HepG2 (cell line): ENCODE results near the gene TSKU. TPM values are rescaled to one million over a fixed set of nuclear protein-coding genes. Genes with fewer than 3 reads are reported as not detected.

ENCODE experiments used
- AHR ChIP-seq: IDR thresholded peaks from 2 replicates; pipeline ENCODE4 v1.6.1; 2018; ENCODE audit warnings: missing genetic modification reagents, missing compliant biosample characterization
- ARNTL ChIP-seq: sonication (generic); formaldehyde crosslinking; IDR thresholded peaks from 2 replicates; pipeline ENCODE4 v1.4.0; 2020; ENCODE audit warnings: mild to moderate bottlenecking, missing genetic modification reagents
- BRD4 ChIP-seq: sonication (generic); formaldehyde crosslinking; IDR thresholded peaks from 2 replicates; pipeline ENCODE4 v1.4.0; 2020; ENCODE audit warnings: missing genetic modification reagents
- FOXA1 ChIP-seq, 2 experiments: fragments of 450-650 bp in 1 of 2; sonication (generic) in 1 of 2; formaldehyde crosslinking in 1 of 2; IDR thresholded peaks; 2 replicates each; pipeline versions ENCODE4 v1.4.0 to v1.6.1; 2016 to 2020; ENCODE audit warnings: missing genetic modification reagents in 1 of 2
- GTF2F1 ChIP-seq: fragments of 150-350 bp; IDR thresholded peaks from 2 replicates; pipeline ENCODE4 v1.6.1; 2014; ENCODE audit warnings: low read length
- HMG20A ChIP-seq: IDR thresholded peaks from 2 replicates; pipeline ENCODE4 v1.6.1; 2016; ENCODE audit warnings: borderline replicate concordance
- HOXA3 ChIP-seq: sonication (generic); formaldehyde crosslinking; IDR thresholded peaks from 2 replicates; pipeline ENCODE4 v1.5.0; 2020; ENCODE audit warnings: missing genetic modification reagents
- MAZ ChIP-seq, 2 experiments: sonication (generic) in 1 of 2; formaldehyde crosslinking in 1 of 2; IDR thresholded peaks; 2 replicates each; pipeline versions ENCODE4 v1.5.0 to v1.6.1; 2012 to 2020; ENCODE audit warnings: low read depth in 2 of 2, mild to moderate bottlenecking in 2 of 2, borderline replicate concordance in 1 of 2, improper control_type of control experiment in 1 of 2, low read length in 1 of 2, missing genetic modification reagents in 1 of 2, moderate library complexity in 1 of 2
- POGZ ChIP-seq: sonication (generic); formaldehyde crosslinking; IDR thresholded peaks from 2 replicates; pipeline ENCODE4 v1.4.0; 2020; ENCODE audit warnings: mild to moderate bottlenecking, missing genetic modification reagents
- POLR2AphosphoS2 ChIP-seq: IDR thresholded peaks from 2 replicates; pipeline ENCODE4 v1.6.1; 2011; ENCODE audit warnings: low read depth, low read length, improper control_type of control experiment
- RARA ChIP-seq: IDR thresholded peaks from 2 replicates; pipeline ENCODE4 v1.6.1; 2016; ENCODE audit warnings: missing genetic modification reagents, missing compliant biosample characterization
- SALL1 ChIP-seq: sonication (generic); formaldehyde crosslinking; IDR thresholded peaks from 2 replicates; pipeline ENCODE4 v1.8.0; 2022; ENCODE audit warnings: mild to moderate bottlenecking, missing genetic modification reagents
- SOX6 ChIP-seq, 2 experiments: fragments of 450-650 bp in 1 of 2; sonication (generic) in 1 of 2; formaldehyde crosslinking in 1 of 2; IDR thresholded peaks; 2 replicates each; pipeline versions ENCODE4 v1.4.0 to v1.6.1; 2017 to 2020; ENCODE audit warnings: antibody characterized with exemption in 1 of 2, mild to moderate bottlenecking in 1 of 2, missing genetic modification reagents in 1 of 2
- TBL1XR1 ChIP-seq: fragments of 150-350 bp; IDR thresholded peaks from 2 replicates; pipeline ENCODE4 v1.6.1; 2014; ENCODE audit warnings: borderline replicate concordance, low read length; ENCODE audit not compliant: partially characterized antibody
- THYN1 ChIP-seq: sonication (generic); formaldehyde crosslinking; IDR thresholded peaks from 2 replicates; pipeline ENCODE4 v1.8.1; 2023; ENCODE audit warnings: low read depth, mild to moderate bottlenecking, moderate library complexity, missing genetic modification reagents, borderline replicate concordance
- TOE1 ChIP-seq: sonication (generic); formaldehyde crosslinking; IDR thresholded peaks from 2 replicates; pipeline ENCODE4 v1.4.0; 2020; ENCODE audit warnings: mild to moderate bottlenecking, missing genetic modification reagents
- U2AF1 ChIP-seq: fragments of 200-400 bp; formaldehyde crosslinking; optimal IDR thresholded peaks from 2 replicates; pipeline ENCODE3; 2017; ENCODE audit warnings: mild to moderate bottlenecking, low read depth, low read length
- ZMYM3 ChIP-seq: sonication (generic); formaldehyde crosslinking; IDR thresholded peaks from 2 replicates; pipeline ENCODE4 v1.5.1; 2020; ENCODE audit warnings: mild to moderate bottlenecking, missing genetic modification reagents
- ZMYM4 ChIP-seq: sonication (generic); formaldehyde crosslinking; IDR thresholded peaks from 2 replicates; pipeline ENCODE4 v1.8.1; 2023; ENCODE audit warnings: mild to moderate bottlenecking, missing genetic modification reagents
- ZNF3 ChIP-seq: IDR thresholded peaks from 2 replicates; pipeline ENCODE4 v1.7.0; 2017; ENCODE audit warnings: inconsistent platforms
- ZNF33A ChIP-seq: sonication (generic); formaldehyde crosslinking; IDR thresholded peaks from 2 replicates; pipeline ENCODE4 v1.5.1; 2020; ENCODE audit warnings: missing genetic modification reagents, mild to moderate bottlenecking, moderate library complexity, borderline replicate concordance
- ZNF558 ChIP-seq: sonication (generic); formaldehyde crosslinking; IDR thresholded peaks from 2 replicates; pipeline ENCODE4 v1.9.0; 2022; ENCODE audit warnings: mild to moderate bottlenecking, missing genetic modification reagents, borderline replicate concordance
- polyA plus RNA-seq, 8 experiments: library from polyadenylated mRNA; depleted of rRNA in 3 of 8; stranded (reverse) in 7 of 8; unstranded in 1 of 8; fragments of >200 nt; fragmentation: Illumina TruSeq in 4 of 8; extraction: Trizol in 4 of 8; gene quantifications; 2 replicates each; pipeline versions ENCODE4 v1.2.1 to v1.2.3, GENCODE V29; 2011 to 2016; ENCODE audit warnings: low read depth in 4 of 8, missing spikeins in 1 of 8, mixed read lengths in 1 of 8; ENCODE audit not compliant: insufficient read depth in 1 of 8
- total RNA-seq, 5 experiments: library from RNA; depleted of rRNA; stranded (reverse); fragments of >200 nt; fragmentation: Illumina TruSeq; extraction: Trizol; gene quantifications; 2 replicates each; pipeline ENCODE4 v1.2.3, GENCODE V29; 2016; ENCODE audit warnings: low read depth in 1 of 5
- TF ChIP-seq, protein P1 (sequence below): fragments of 450-650 bp; IDR thresholded peaks from 2 replicates; pipeline ENCODE4 v1.6.1; 2017; ENCODE audit warnings: mild to moderate bottlenecking
- TF ChIP-seq, protein P2 (sequence below): sonication (generic); formaldehyde crosslinking; IDR thresholded peaks from 2 replicates; pipeline ENCODE4 v1.9.0; 2021; ENCODE audit warnings: missing genetic modification reagents, mild to moderate bottlenecking, borderline replicate concordance
- TF ChIP-seq, protein P3 (sequence below): sonication (generic); formaldehyde crosslinking; conservative IDR thresholded peaks from 2 replicates; pipeline ENCODE4 v1.4.0; 2020; ENCODE audit warnings: missing genetic modification reagents

TSKU gene
- total and polyA plus RNA-seq, 2 of the 13 experiments (the other 11 are each of a cell fraction or from before 2014, with no cell fraction given), result 20.3 to 21.4 TPM

DNA sequence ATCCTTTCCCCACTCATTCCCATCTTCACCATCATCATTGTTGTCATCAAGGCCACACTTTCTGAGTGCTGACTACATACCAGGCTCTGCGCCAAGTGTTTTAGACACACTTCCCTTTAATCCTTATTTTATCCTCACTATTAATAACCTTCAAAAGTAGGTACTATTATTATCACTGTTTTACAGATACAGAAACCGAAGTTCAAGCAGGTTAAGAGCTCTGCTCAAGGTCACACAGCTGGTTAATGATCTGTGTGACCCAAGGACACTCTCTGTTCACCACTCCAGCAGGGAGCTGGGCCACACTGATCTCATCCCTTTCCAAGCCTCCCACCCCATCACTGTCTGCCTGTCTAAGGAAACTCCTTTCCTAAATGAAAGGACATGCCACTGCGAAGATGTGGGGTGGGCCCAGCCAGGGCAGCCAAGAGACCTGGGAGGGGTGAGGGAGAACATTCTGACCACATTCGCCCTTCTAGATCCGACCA is 17.2 kb upstream of the TSKU start (continued):
- TF ChIP-seq HMG20A (CRISPR knock-in tag) (peak; percentile 42; the same call in 1 of the 2 replicates), ZNF33A (no peak), FOXA1 (IDR thresholded peaks at IDR 0.05) (no peak), FOXA1 (CRISPR knock-in tag; IDR thresholded peaks at IDR 0.05) (no peak), SALL1 (CRISPR knock-in tag) (peak; percentile 62; the same call in 1 of the 2 replicates), POLR2AphosphoS2 (no peak), TBL1XR1 (no peak), MAZ (IDR thresholded peaks at IDR 0.05; ENCODE audit: borderline replicate concordance, low read depth, low read length) (no peak), MAZ (CRISPR knock-in tag; IDR thresholded peaks at IDR 0.05; ENCODE audit: low read depth) (no peak), SOX6 (IDR thresholded peaks at IDR 0.05) (no peak), SOX6 (CRISPR knock-in tag; IDR thresholded peaks at IDR 0.05) (peak; percentile 47; the same call in 1 of the 2 replicates), ZMYM3 (peak; percentile 66; the same call in 1 of the 2 replicates), GTF2F1 (no peak), ZNF3 (no peak), ZNF558 (CRISPR knock-in tag) (no peak), BRD4 (no peak), THYN1 (CRISPR knock-in tag) (no peak), TOE1 (CRISPR knock-in tag) (no peak), POGZ (CRISPR knock-in tag) (0 out of 2 replicates have a peak, but pooled peaks have one; percentile 11), HOXA3 (CRISPR knock-in tag) (0 out of 2 replicates have a peak, but pooled peaks have one; percentile 38), RARA (0 out of 2 replicates have a peak, but pooled peaks have one; percentile 42), ZMYM4 (CRISPR knock-in tag) (no peak), U2AF1 (no peak), AHR (CRISPR knock-in tag) (no peak), ARNTL (CRISPR knock-in tag) (no peak)
- TF ChIP-seq, protein P1, sequence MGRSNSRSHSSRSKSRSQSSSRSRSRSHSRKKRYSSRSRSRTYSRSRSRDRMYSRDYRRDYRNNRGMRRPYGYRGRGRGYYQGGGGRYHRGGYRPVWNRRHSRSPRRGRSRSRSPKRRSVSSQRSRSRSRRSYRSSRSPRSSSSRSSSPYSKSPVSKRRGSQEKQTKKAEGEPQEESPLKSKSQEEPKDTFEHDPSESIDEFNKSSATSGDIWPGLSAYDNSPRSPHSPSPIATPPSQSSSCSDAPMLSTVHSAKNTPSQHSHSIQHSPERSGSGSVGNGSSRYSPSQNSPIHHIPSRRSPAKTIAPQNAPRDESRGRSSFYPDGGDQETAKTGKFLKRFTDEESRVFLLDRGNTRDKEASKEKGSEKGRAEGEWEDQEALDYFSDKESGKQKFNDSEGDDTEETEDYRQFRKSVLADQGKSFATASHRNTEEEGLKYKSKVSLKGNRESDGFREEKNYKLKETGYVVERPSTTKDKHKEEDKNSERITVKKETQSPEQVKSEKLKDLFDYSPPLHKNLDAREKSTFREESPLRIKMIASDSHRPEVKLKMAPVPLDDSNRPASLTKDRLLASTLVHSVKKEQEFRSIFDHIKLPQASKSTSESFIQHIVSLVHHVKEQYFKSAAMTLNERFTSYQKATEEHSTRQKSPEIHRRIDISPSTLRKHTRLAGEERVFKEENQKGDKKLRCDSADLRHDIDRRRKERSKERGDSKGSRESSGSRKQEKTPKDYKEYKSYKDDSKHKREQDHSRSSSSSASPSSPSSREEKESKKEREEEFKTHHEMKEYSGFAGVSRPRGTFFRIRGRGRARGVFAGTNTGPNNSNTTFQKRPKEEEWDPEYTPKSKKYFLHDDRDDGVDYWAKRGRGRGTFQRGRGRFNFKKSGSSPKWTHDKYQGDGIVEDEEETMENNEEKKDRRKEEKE, result no peak
- TF ChIP-seq, protein P2, sequence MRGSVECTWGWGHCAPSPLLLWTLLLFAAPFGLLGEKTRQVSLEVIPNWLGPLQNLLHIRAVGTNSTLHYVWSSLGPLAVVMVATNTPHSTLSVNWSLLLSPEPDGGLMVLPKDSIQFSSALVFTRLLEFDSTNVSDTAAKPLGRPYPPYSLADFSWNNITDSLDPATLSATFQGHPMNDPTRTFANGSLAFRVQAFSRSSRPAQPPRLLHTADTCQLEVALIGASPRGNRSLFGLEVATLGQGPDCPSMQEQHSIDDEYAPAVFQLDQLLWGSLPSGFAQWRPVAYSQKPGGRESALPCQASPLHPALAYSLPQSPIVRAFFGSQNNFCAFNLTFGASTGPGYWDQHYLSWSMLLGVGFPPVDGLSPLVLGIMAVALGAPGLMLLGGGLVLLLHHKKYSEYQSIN, result no peak
- TF ChIP-seq, protein P3, sequence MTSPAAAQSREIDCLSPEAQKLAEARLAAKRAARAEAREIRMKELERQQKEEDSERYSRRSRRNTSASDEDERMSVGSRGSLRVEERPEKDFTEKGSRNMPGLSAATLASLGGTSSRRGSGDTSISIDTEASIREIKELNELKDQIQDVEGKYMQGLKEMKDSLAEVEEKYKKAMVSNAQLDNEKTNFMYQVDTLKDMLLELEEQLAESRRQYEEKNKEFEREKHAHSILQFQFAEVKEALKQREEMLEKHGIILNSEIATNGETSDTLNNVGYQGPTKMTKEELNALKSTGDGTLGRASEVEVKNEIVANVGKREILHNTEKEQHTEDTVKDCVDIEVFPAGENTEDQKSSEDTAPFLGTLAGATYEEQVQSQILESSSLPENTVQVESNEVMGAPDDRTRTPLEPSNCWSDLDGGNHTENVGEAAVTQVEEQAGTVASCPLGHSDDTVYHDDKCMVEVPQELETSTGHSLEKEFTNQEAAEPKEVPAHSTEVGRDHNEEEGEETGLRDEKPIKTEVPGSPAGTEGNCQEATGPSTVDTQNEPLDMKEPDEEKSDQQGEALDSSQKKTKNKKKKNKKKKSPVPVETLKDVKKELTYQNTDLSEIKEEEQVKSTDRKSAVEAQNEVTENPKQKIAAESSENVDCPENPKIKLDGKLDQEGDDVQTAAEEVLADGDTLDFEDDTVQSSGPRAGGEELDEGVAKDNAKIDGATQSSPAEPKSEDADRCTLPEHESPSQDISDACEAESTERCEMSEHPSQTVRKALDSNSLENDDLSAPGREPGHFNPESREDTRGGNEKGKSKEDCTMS (CRISPR knock-in tag), result no peak
